ENCODE measurements around the gene TRAPPC8. TPM values are rescaled to one million over a fixed set of nuclear protein-coding genes. Genes with fewer than 3 reads are reported as not detected.
"Not testable (repeated sequence)": the region's sequence is repeated elsewhere in the genome, so short reads cannot be mapped to it uniquely, and the experiment has no call there.

The TRAPPC8 gene
- total and polyA plus RNA-seq, 8 donors, result 7.6 to 26.2 (median 15.9) TPM

DNA sequence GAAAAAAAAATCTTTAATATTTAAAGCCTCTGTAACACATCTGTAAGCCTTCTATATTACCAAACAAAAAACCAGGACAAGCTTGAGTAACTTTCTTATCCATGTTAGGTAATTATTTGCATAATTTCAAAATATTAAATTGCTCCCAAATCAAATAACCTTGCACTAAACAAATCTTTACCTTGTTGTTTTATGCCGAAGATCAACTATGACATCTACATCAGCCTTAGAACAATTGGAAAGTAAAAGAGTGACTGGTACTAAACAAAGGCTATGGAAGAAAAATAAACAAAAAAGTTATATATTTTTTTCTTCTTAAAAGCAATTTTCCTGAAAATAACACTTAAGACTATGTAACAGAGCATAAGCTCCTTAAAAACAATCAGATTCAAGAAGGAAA lies 111.0 kb downstream of the TRAPPC8 start:
- intact Hi-C loops (cut with DNase I), result no loop called here
- no peak for ATAC-seq
- H3K36me3 ChIP-seq, result peaks cover 0 to 12% (median 0%) of the 10 kb centered on the region in 3 donors
- H3K4me3 ChIP-seq, result no peak overlapping the region
- H3K27me3 ChIP-seq, result no peaks in the 10 kb centered on the region
- no peak for DNase-seq
- FAIRE-seq, result no peak
- H3K4me1 ChIP-seq, result no peaks in the 10 kb centered on the region
- no peaks in the 10 kb centered on the region for H3K9me3 ChIP-seq
- TF ChIP-seq, protein P1, sequence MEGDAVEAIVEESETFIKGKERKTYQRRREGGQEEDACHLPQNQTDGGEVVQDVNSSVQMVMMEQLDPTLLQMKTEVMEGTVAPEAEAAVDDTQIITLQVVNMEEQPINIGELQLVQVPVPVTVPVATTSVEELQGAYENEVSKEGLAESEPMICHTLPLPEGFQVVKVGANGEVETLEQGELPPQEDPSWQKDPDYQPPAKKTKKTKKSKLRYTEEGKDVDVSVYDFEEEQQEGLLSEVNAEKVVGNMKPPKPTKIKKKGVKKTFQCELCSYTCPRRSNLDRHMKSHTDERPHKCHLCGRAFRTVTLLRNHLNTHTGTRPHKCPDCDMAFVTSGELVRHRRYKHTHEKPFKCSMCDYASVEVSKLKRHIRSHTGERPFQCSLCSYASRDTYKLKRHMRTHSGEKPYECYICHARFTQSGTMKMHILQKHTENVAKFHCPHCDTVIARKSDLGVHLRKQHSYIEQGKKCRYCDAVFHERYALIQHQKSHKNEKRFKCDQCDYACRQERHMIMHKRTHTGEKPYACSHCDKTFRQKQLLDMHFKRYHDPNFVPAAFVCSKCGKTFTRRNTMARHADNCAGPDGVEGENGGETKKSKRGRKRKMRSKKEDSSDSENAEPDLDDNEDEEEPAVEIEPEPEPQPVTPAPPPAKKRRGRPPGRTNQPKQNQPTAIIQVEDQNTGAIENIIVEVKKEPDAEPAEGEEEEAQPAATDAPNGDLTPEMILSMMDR (IDR thresholded peaks at IDR 0.05), result no peak
- no peak overlapping the region for H3K27ac ChIP-seq
- 32 to 36% methylated on average over 1 of the region's 1 CpG for WGBS, 2 donors

DNA sequence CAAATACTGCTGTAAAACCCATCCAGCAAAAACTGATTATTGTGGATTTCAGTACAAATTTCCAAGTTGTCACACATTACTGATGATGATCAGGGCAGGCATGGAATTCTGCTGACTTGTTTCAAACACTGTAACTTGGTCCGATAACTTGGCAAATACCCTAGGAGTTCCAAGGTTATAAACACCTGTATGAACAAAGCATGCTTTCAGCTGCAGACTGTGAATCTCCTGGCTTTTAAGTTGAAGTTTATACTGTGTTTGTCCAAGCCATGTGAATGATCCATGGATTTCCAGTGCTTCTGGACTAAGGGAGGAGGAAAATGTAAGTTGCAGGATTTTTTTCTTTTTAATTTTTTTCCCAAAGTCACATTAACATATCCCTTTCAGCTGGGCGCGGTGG lies 112.2 kb downstream of the TRAPPC8 start:
- Histone ChIP-seq H3K9me3 (no peaks in the 10 kb centered on the region), H3K27me3 (no peaks in the 10 kb centered on the region), H3K36me3 (peaks cover 0 to 4% (median 0%) of the 10 kb centered on the region in 3 donors), H3K4me3 (no peak overlapping the region), H3K4me1 (no peaks in the 10 kb centered on the region), H3K27ac (no peak overlapping the region)
- TF ChIP-seq, protein P1 (IDR thresholded peaks at IDR 0.05), result no peak
- ATAC-seq (peak in 2 of 4 donors; percentile 44 to 83), FAIRE-seq (no peak), DNase-seq (no peak)
- intact Hi-C loops (cut with DNase I), result no loop called here
- 55 to 64% methylated on average over 3 of the region's 3 CpGs for WGBS, 2 donors

DNA sequence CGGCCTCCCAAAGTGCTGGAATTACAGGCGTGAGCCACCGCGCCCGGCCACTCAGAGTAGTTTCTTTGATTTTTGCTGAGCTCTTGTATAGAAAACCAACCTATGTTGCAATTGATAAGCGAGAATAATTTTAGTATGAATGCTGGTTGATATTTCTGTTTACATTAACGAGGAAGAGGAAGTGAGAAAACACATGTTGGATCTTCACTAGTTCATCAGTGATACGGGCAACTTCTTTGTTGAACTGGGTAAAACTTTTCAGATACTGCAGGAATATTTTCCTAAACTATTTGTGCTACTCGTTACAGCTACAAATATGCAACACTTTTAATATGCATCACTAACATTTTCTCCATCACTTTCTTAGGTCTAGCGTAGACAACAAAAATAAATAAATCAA lies 114.3 kb downstream of the TRAPPC8 start:
- Histone ChIP-seq H3K9me3 (no peaks in the 10 kb centered on the region), H3K27me3 (no peaks in the 10 kb centered on the region), H3K36me3 (no peaks in the 10 kb centered on the region), H3K27ac (no peak overlapping the region), H3K4me3 (no peak overlapping the region), H3K4me1 (no peaks in the 10 kb centered on the region)
- FAIRE-seq, result no peak
- no peak for DNase-seq
- TF ChIP-seq, protein P1 (IDR thresholded peaks at IDR 0.05), result no peak
- ATAC-seq, result no peak
- 97 to 98% methylated on average over 10 of the region's 10 CpGs for WGBS, 2 donors
- intact Hi-C loops (cut with DNase I), result loop anchor here in 1 of 3 donors (10.0 kb wide), 1 partner anchor 274 kb away; no protein-coding TSS in a partner anchor

DNA sequence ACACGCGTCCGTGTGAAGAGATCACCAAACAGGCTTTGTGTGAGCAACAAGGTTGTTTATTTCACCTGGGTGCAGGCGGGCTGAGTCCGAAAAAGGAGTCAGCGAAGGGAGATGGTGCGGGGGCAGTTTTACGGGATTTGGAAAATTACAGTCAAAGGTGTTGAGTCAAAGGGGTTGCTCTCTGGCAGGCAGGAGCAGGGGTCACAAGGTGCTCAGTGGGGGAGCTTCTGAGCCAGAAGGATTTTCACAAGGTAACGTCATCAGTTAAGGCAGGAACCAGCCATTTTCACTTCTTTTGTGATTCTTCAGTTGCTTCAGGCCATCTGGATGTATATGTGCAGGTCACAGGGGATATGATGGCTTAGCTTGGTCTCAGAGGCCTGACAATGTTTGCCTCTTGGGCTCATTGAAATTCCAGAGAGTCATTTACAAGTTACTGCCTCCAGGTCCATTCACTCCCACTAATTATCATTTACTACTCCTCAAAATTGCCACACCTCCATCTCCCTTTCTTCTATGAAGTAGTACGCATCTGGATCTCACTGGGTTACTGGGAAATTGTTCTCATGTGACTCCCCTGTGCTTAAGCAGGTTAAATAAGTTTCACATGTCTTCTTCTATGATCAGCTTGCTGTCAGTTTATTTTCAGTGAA lies 116.1 kb downstream of the TRAPPC8 start:
- not testable (repeated sequence) for H3K27ac ChIP-seq, H3K9me3 ChIP-seq, H3K27me3 ChIP-seq, H3K4me1 ChIP-seq, DNase-seq, FAIRE-seq, ATAC-seq, H3K36me3 ChIP-seq, H3K4me3 ChIP-seq
- intact Hi-C loops (cut with DNase I), result loop anchor here in 1 of 3 donors (10.0 kb wide), 1 partner anchor 272 kb away; no protein-coding TSS in a partner anchor
- WGBS, 2 donors, result 84 to 85% methylated on average over 10 of the region's 10 CpGs

DNA sequence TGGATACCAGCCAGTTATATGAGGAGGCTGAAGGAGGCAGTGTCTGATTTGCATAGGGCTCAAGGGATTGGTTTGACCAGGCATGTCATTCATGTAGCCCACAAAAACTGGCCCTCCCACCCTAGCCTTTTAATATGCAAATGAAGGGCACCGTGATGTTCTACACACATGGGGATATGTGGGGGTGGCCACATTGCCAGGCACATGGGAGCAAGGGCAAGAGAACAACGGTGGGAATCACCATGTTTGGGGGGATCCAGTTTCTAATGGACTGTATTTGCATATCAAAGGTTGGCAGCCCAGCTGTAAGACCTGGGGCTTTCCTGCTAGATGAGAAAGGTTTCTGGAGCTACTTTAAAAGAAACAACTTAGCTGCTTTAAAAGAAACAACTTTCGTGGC lies 117.2 kb downstream of the TRAPPC8 start:
- ATAC-seq (no peak), DNase-seq (no peak), FAIRE-seq (no peak)
- Histone ChIP-seq H3K9me3 (no peaks in the 10 kb centered on the region), H3K27ac (no peak overlapping the region), H3K4me1 (no peaks in the 10 kb centered on the region), H3K36me3 (no peaks in the 10 kb centered on the region), H3K27me3 (no peaks in the 10 kb centered on the region), H3K4me3 (no peak overlapping the region)
- TF ChIP-seq, protein P1 (IDR thresholded peaks at IDR 0.05), result no peak
- WGBS, 2 donors, result 59 to 69% methylated on average over 3 of the region's 3 CpGs
- intact Hi-C loops (cut with DNase I), result loop anchor here in 1 of 3 donors (10.0 kb wide), 1 partner anchor 271 kb away; no protein-coding TSS in a partner anchor
